ENCODE results near the gene PFKFB3.
A peak's percentile ranks its signal among the peaks of the same experiment; 100 is the strongest.
"Not testable (repeated sequence)": the region's sequence is repeated elsewhere in the genome, so short reads cannot be mapped to it uniquely, and the experiment has no call there.

Gene PFKFB3

GRCh38 chr10:6186894-6187256 lies 15.9 kb upstream of the PFKFB3 start:
- Histone ChIP-seq H3K27ac (ENCODE audit: low read depth, low read length, poor library complexity, severe bottlenecking) (no peak overlapping the region), H4K20me1 (ENCODE audit: insufficient read depth, low read length) (no peaks in the 10 kb centered on the region), H3K9me2 (ENCODE audit: low read depth, low read length) (no peaks in the 10 kb centered on the region), H3K4me3 (ENCODE audit: low read depth, low read length, poor library complexity, severe bottlenecking) (no peak overlapping the region), H3K79me2 (ENCODE audit: insufficient read depth, low read length) (no peaks in the 10 kb centered on the region), H3K4me1 (ENCODE audit: insufficient read depth, low read length, severe bottlenecking) (peaks cover 11% of the 10 kb centered on the region), H2AFZ (ENCODE audit: low read length) (no peak overlapping the region), H3K9me3 (ENCODE audit: low read length) (no peaks in the 10 kb centered on the region), H3K27me3 (ENCODE audit: insufficient read depth, low read length) (no peaks in the 10 kb centered on the region), H3K9ac (ENCODE audit: low read length) (no peak overlapping the region), H3K4me2 (ENCODE audit: low read length) (no peak overlapping the region), H3K36me3 (ENCODE audit: insufficient read depth, low read length) (no peaks in the 10 kb centered on the region; the same call in 1 of the 2 replicates), H3F3A (ENCODE audit: insufficient read depth, low read length) (no peaks in the 10 kb centered on the region)
- TF ChIP-seq CTCF (IDR thresholded peaks at IDR 0.05; ENCODE audit: low read length) (no peak), EZH2 (IDR thresholded peaks at IDR 0.05; ENCODE audit: borderline replicate concordance, low read length) (no peak)

GRCh38 chr10:6187278-6187677 lies 15.5 kb upstream of the PFKFB3 start:
- Histone ChIP-seq H3K9me2 (ENCODE audit: low read depth, low read length) (no peaks in the 10 kb centered on the region), H3K79me2 (ENCODE audit: insufficient read depth, low read length) (no peaks in the 10 kb centered on the region), H3K4me3 (ENCODE audit: low read depth, low read length, poor library complexity, severe bottlenecking) (no peak overlapping the region), H2AFZ (ENCODE audit: low read length) (no peak overlapping the region), H3K4me1 (ENCODE audit: insufficient read depth, low read length, severe bottlenecking) (peaks cover 11% of the 10 kb centered on the region), H3F3A (ENCODE audit: insufficient read depth, low read length) (no peaks in the 10 kb centered on the region), H4K20me1 (ENCODE audit: insufficient read depth, low read length) (no peaks in the 10 kb centered on the region), H3K27ac (ENCODE audit: low read depth, low read length, poor library complexity, severe bottlenecking) (no peak overlapping the region), H3K36me3 (ENCODE audit: insufficient read depth, low read length) (no peaks in the 10 kb centered on the region; the same call in 1 of the 2 replicates), H3K27me3 (ENCODE audit: insufficient read depth, low read length) (no peaks in the 10 kb centered on the region), H3K4me2 (ENCODE audit: low read length) (no peak overlapping the region), H3K9me3 (ENCODE audit: low read length) (no peaks in the 10 kb centered on the region), H3K9ac (ENCODE audit: low read length) (no peak overlapping the region)
- no peak for TF ChIP-seq EZH2 (IDR thresholded peaks at IDR 0.05; ENCODE audit: borderline replicate concordance, low read length)
- no peak for TF ChIP-seq CTCF (IDR thresholded peaks at IDR 0.05; ENCODE audit: low read length)

DNA sequence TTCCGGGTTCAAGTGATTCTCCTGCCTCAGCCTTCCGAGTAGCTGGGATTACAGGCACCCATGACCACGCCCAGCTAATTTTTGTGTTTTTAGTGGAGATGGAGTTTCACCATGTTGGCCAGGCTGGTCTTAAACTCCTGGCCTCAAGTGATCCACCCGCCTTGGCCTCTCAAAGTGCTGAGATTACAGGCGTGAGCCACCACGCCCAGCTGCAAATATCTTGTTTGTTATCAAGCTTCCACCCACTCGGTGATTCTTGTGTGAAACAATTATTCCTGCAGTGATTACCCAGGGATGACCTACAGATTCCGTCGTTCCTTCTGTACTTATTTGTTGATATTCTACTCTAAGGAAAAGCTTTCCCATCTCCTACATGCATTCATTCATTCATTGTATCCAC lies 12.7 kb upstream of the PFKFB3 start:
- H3K4me1 ChIP-seq (ENCODE audit: insufficient read depth, low read length, severe bottlenecking) = peaks cover 11% of the 10 kb centered on the region
- not testable (repeated sequence) for H3K79me2 ChIP-seq (ENCODE audit: insufficient read depth, low read length); H3F3A ChIP-seq (ENCODE audit: insufficient read depth, low read length); H3K27ac ChIP-seq (ENCODE audit: low read depth, low read length, poor library complexity, severe bottlenecking); H2AFZ ChIP-seq (ENCODE audit: low read length); H3K4me3 ChIP-seq (ENCODE audit: low read depth, low read length, poor library complexity, severe bottlenecking); H3K27me3 ChIP-seq (ENCODE audit: insufficient read depth, low read length); H3K4me2 ChIP-seq (ENCODE audit: low read length); H3K9me2 ChIP-seq (ENCODE audit: low read depth, low read length); H4K20me1 ChIP-seq (ENCODE audit: insufficient read depth, low read length); H3K9ac ChIP-seq (ENCODE audit: low read length); H3K9me3 ChIP-seq (ENCODE audit: low read length); H3K36me3 ChIP-seq (ENCODE audit: insufficient read depth, low read length)

DNA sequence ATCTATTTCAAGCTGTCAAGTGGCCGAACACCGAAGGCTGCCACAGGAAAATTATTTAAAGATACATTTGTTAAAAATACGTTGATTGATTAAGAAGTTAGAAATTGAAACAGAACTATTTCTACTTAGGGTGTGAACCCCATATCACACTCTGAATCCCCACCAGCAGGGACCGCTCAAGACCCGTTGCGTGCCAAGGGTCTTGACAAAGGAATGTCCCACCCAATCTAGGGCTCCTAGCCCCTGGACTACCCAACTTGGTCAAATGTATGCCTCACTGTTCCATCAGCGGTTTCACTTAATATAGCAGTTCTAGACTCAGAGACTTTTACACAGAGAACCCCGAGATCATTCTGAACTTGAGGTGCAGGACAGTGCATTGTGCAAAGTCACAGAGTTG lies 11.6 kb upstream of the PFKFB3 start:
- Histone ChIP-seq H3K27me3 (ENCODE audit: insufficient read depth, low read length) (no peaks in the 10 kb centered on the region), H3K4me3 (ENCODE audit: low read depth, low read length, poor library complexity, severe bottlenecking) (no peak overlapping the region), H4K20me1 (ENCODE audit: insufficient read depth, low read length) (no peaks in the 10 kb centered on the region), H3K9me3 (ENCODE audit: low read length) (no peaks in the 10 kb centered on the region), H3K36me3 (ENCODE audit: insufficient read depth, low read length) (no peaks in the 10 kb centered on the region; the same call in 1 of the 2 replicates), H3K79me2 (ENCODE audit: insufficient read depth, low read length) (no peaks in the 10 kb centered on the region), H3K4me2 (ENCODE audit: low read length) (no peak overlapping the region), H3F3A (ENCODE audit: insufficient read depth, low read length) (no peaks in the 10 kb centered on the region), H2AFZ (ENCODE audit: low read length) (no peak overlapping the region), H3K9me2 (ENCODE audit: low read depth, low read length) (no peaks in the 10 kb centered on the region), H3K27ac (ENCODE audit: low read depth, low read length, poor library complexity, severe bottlenecking) (no peak overlapping the region), H3K4me1 (ENCODE audit: insufficient read depth, low read length, severe bottlenecking) (peaks cover 11% of the 10 kb centered on the region), H3K9ac (ENCODE audit: low read length) (no peak overlapping the region)
- TF ChIP-seq CTCF (IDR thresholded peaks at IDR 0.05; ENCODE audit: low read length) (0 out of 2 replicates have a peak, but pooled peaks have one; percentile 12), EZH2 (IDR thresholded peaks at IDR 0.05; ENCODE audit: borderline replicate concordance, low read length) (no peak)
